Raji (cell line): ENCODE results near the gene UBR3.

Experiments
- POLR2A ChIP-seq: IDR thresholded peaks from 2 replicates; pipeline ENCODE4 v1.6.1; 2011; ENCODE audit warnings: low read depth, low read length, control low read depth; ENCODE audit not compliant: insufficient read depth

UBR3 gene

DNA sequence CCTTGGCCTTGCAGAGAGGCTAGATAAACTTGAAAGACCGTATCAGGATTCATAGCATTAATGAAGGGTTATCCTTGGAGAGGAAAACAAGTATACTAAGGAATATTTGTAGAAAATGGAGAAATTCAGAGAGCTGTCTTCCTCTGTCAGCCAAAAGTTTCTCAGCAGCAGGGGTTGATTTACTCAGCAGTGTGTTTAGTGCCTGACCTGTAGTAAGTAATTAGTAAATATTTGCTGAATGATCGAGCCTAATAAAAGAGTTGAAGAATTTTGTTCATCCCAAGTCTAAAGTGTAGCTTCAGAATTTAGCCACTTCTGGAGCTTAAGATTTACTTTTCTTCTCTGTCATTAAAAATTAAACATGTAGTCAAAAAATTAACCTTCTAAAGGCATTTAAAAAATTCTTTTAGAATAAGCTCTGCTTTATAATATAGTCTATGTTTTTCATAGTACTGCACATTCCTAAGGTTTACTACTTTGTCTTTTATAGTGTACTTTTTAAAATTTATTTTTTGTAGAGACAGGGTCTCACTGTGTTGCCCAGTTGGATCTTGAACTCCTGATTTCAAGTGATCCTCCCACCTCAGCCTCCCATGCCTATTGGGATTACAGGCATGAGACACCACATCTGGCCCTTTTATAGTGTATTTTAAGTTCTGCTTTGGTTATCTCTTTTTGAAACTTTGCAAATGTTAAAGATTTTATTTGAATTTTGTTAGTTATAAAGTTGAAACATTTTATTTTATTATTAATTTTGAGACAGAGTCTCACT, 212.3 kb downstream of the UBR3 start:
- TF ChIP-seq POLR2A = no peak

GRCh38 chr2:170044751-170045478, 217.7 kb downstream of the UBR3 start:
- TF ChIP-seq POLR2A = no peak

- no peak for TF ChIP-seq POLR2A
These were observed 220.2 kb downstream of the UBR3 start for GRCh38 chr2:170047331-170048065.

DNA sequence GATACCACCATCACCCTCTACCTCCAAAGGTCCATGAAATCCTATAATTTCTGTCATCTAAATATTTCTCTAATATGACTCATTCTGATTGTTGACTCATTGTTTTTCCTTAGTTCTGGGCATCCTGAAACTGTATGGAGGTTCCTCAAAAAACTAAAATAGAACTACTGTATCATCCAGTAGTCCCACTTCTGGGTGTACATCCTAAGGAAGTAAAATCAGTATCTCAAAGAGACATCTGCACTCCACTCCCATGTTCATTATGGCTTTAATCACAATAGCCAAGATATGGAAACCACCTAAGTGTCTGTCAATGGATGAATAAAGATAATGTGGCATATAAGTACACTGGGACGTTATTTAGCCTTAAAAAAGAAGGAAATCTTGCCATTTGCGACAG, 224.9 kb downstream of the UBR3 start:
- no peak for TF ChIP-seq POLR2A

DNA sequence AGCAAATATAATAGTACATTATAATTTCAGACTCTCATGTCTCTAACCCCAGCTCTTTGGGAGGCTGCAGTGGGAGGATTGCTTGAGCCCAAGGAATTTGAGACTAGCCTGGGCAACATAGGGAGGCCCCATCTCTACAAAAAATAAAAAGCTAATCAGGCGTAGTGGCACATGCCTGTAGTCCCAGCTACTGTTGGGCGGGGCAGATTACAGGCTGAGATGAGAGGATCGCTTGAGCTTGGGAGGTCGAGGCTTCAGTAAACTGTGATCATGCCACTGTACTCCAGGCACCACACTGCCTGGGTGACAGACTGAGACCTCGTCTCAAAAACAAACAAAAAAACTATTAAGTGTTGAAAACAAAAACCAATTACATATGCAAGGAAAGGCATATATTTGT, 227.7 kb downstream of the UBR3 start:
- no peak for TF ChIP-seq POLR2A

DNA sequence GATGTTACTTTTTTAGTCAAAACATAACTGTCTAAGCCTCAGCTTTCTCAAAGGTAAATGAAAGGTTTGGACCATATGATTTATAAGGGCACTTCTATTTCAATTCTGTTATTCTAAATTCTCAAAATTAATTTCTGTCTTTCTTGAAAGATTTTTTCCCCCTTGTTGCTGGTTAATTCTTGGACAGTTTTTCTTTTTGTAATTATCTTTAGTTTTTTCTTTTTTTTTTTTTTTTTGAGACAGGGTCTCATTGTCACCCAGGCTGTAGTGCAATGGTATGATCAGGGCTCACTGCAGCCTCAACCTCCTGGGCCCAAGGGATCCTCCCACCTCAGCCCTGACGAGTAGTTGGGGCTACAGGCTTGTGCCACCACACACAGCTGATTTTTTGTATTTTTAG, 229.6 kb downstream of the UBR3 start:
- TF ChIP-seq POLR2A = no peak

DNA sequence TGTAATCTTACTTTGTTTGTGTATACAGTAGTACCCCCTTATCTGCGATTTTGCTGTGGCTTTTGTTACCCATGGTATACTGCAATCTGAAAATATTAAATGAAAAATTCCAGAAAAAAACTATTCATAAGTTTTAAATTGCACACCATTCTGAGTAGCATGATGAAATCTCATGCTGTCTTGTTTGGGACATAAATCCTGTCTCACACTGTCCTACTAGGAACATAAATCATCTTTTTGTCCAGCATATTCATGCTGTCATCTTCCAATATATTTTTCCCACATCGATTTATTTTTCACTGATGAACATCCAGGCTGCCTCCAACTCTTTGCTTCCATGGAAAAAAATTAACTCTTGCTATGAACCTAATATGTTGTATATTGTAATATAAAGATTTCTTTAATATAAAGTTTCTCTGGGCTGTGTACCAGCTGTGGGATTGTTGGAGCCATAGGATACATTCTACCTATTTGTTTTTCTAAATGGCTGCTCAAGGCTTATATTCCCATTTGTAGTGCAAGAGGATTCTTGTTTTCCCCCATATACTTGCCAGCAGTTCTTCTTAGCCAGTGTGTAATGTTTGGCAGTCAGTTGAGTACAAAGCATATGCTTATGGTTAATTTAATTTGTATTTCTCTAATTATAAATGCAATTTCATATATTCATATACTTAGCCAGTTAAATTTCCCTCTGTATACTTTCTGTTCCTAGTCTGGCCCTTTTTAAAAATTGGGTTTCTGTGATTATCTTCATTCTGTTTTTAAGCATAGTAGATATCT, 236.4 kb downstream of the UBR3 start:
- TF ChIP-seq POLR2A = no peak

GRCh38 chr2:170070778-170071177, 243.5 kb downstream of the UBR3 start:
- no peak for TF ChIP-seq POLR2A

DNA sequence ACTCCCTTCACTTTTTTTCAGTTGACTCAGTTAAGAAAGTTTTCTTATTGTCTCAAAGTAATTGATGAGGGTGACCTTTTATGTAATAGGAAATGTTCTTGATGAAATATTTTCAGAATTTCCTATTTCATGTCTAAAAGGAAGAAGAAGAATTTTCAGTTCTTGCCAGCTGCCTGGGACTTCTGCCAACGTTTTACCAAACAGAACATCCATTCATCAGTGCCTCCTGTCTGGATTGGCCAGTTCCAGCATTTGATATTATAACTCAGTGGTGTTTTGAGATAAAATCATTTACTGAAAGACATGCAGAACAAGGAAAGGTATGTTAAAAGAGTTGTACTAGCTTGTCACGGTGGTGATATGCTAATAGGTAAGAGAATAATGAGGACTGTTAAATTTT, 246.0 kb downstream of the UBR3 start:
- no peak for TF ChIP-seq POLR2A

DNA sequence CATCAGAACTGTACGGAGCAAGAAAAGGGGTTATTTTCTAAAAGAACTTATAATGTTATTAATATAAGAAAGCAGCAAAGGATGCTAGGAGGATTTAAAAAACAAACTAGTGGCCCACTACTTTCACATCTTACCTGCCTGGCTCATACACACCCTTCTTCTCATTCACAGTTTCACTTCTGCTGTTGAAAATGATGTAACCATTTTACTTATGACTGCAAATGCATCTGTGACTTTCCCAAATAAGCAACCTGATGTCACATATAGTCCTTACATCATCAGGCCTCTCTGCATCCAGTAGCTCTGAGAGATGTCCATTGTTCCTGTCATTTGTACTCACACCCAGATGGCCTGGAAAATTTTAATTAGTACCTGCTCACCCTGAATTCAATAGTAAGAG, 248.9 kb downstream of the UBR3 start:
- TF ChIP-seq POLR2A = no peak

- no peak for TF ChIP-seq POLR2A
These were observed 250.7 kb downstream of the UBR3 start for GRCh38 chr2:170077830-170078569.

DNA sequence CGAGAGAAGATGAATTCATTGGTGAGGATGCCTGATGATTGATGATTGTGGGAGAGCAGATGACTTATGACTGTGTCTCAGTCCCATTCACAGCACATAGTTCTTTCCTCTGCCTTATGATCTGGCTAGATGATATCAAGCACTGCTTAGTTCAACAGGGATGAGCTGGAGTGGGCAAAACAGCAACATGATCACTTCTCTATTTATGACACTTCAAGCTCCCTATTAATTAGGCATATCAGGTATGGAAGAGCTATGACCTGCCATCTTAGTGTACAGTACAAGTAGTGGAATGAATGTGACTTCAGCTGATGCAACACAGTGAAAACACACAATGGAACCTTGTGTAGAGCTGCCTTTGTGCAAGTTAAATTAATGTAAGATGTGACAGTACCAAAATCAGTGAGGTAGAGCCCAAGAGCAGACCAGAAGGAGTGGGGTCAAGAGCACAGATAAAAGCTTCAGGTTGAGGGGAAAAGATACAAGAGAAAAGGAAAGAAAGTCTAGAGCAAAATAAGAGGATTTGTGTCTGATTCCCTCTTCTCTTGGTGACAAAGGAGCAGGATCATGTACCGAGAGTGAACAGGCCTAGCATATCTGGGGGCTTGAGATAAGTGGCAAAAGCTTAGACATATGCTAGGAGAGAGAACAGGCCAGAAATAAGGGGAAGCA, 257.7 kb downstream of the UBR3 start:
- no peak for TF ChIP-seq POLR2A

- no peak for TF ChIP-seq POLR2A
These were observed 258.9 kb downstream of the UBR3 start for GRCh38 chr2:170086117-170086688.
